Peyer's patch (tissue), 4 donors: ENCODE results near the gene PARD3B. TPM values are rescaled to one million over a fixed set of nuclear protein-coding genes. Genes with fewer than 3 reads are reported as not detected.

Source experiments
- DNase-seq, 3 donors: peaks; one replicate each; pipeline ENCODE4 v3.0.0-alpha.2; 2017 to 2019
- H3K27ac ChIP-seq, 4 donors: fragments of 200-600 bp; sonication (generic); one replicate each; pipeline ENCODE4 v1.5.1; 2016 to 2019
- H3K27me3 ChIP-seq, 2 donors: fragments of 200-600 bp; sonication (generic); one replicate each; pipeline ENCODE4 v1.5.1; 2019
- H3K36me3 ChIP-seq, 3 donors: fragments of 200-600 bp; sonication (generic); one replicate each; pipeline ENCODE4 v1.5.1; 2016 to 2019
- H3K4me1 ChIP-seq, 4 donors: fragments of 200-600 bp; sonication (generic); one replicate each; pipeline ENCODE4 v1.5.1; 2016 to 2019
- H3K4me3 ChIP-seq, 4 donors: fragments of 200-600 bp; sonication (generic); 1 replicate in 3 of 4; 2 replicates in 1 of 4; pipeline ENCODE4 v1.5.1; 2016 to 2019; ENCODE audit warnings: mild to moderate bottlenecking in 1 of 4
- H3K9me3 ChIP-seq, 4 donors: fragments of 200-600 bp; sonication (generic); one replicate each; pipeline ENCODE4 v1.5.1; 2016 to 2019; ENCODE audit warnings: mild to moderate bottlenecking in 1 of 4
- CTCF ChIP-seq, 6 experiments: fragments of 450-650 bp in 4 of 6; fragments of 200-600 bp in 2 of 6; sonication (generic) in 1 of 6; IDR thresholded peaks; one replicate each; pipeline ENCODE4 v1.5.1; 2017 to 2019; ENCODE audit warnings: antibody characterized with exemption in 6 of 6, mild to moderate bottlenecking in 3 of 6, moderate library complexity in 1 of 6
- POLR2A ChIP-seq, 2 donors: fragments of 450-650 bp; IDR thresholded peaks; one replicate each; pipeline ENCODE4 v1.5.1; 2017; ENCODE audit warnings: antibody characterized with exemption in 2 of 2, mild to moderate bottlenecking in 2 of 2, moderate library complexity in 2 of 2
- total RNA-seq, 4 donors: library from RNA; depleted of rRNA; stranded (reverse); fragments of >200 nt; gene quantifications; one replicate each; pipeline ENCODE4 v1.1.0, GENCODE V29; 2016

PARD3B gene
- total RNA-seq, 4 donors from 2014 or later = 19.6 to 52.0 (median 40.6) TPM

GRCh38 chr2:205290299-205290698 lies 745.0 kb downstream of the PARD3B start:
- Histone ChIP-seq H3K36me3 (no peaks in the 10 kb centered on the region), H3K9me3 (no peaks in the 10 kb centered on the region), H3K4me3 (no peak overlapping the region), H3K27ac (no peak overlapping the region), H3K4me1 (no peaks in the 10 kb centered on the region), H3K27me3 (no peaks in the 10 kb centered on the region)
- no peak for DNase-seq
- TF ChIP-seq POLR2A (IDR thresholded peaks at IDR 0.05) (no peak), CTCF (IDR thresholded peaks at IDR 0.05) (no peak)

- DNase-seq = no peak
- H3K27ac ChIP-seq = no peak overlapping the region
- TF ChIP-seq CTCF (IDR thresholded peaks at IDR 0.05) (no peak), POLR2A (IDR thresholded peaks at IDR 0.05) (no peak)
- H3K9me3 ChIP-seq = no peaks in the 10 kb centered on the region
- H3K27me3 ChIP-seq = no peaks in the 10 kb centered on the region
- H3K36me3 ChIP-seq = no peaks in the 10 kb centered on the region
- H3K4me1 ChIP-seq = no peaks in the 10 kb centered on the region
- no peak overlapping the region for H3K4me3 ChIP-seq
Measured at GRCh38 chr2:205292665-205293295, 747.5 kb downstream of the PARD3B start.

GRCh38 chr2:205293559-205293958 lies 748.3 kb downstream of the PARD3B start:
- Histone ChIP-seq H3K27me3 (no peaks in the 10 kb centered on the region), H3K9me3 (no peaks in the 10 kb centered on the region), H3K36me3 (no peaks in the 10 kb centered on the region), H3K4me3 (no peak overlapping the region), H3K27ac (no peak overlapping the region), H3K4me1 (no peaks in the 10 kb centered on the region)
- DNase-seq = no peak
- TF ChIP-seq CTCF (IDR thresholded peaks at IDR 0.05) = no peak

GRCh38 chr2:205296959-205297358 lies 751.7 kb downstream of the PARD3B start:
- H3K9me3 ChIP-seq = no peaks in the 10 kb centered on the region
- DNase-seq = no peak
- H3K4me3 ChIP-seq = no peak overlapping the region
- H3K36me3 ChIP-seq = no peaks in the 10 kb centered on the region
- no peak overlapping the region for H3K27ac ChIP-seq
- TF ChIP-seq POLR2A (IDR thresholded peaks at IDR 0.05) (no peak), CTCF (IDR thresholded peaks at IDR 0.05) (no peak)
- no peaks in the 10 kb centered on the region for H3K4me1 ChIP-seq
- H3K27me3 ChIP-seq = no peaks in the 10 kb centered on the region

- no peaks in the 10 kb centered on the region for H3K9me3 ChIP-seq
- no peaks in the 10 kb centered on the region for H3K36me3 ChIP-seq
- TF ChIP-seq CTCF (IDR thresholded peaks at IDR 0.05) (no peak), POLR2A (IDR thresholded peaks at IDR 0.05) (no peak)
- no peaks in the 10 kb centered on the region for H3K27me3 ChIP-seq
- no peak overlapping the region for H3K4me3 ChIP-seq
- H3K4me1 ChIP-seq = no peaks in the 10 kb centered on the region
- no peak overlapping the region for H3K27ac ChIP-seq
- DNase-seq = no peak
Measured at GRCh38 chr2:205297368-205297767, 752.1 kb downstream of the PARD3B start.

GRCh38 chr2:205297846-205298245 lies 752.6 kb downstream of the PARD3B start:
- no peaks in the 10 kb centered on the region for H3K36me3 ChIP-seq
- H3K4me3 ChIP-seq = no peak overlapping the region
- no peak overlapping the region for H3K27ac ChIP-seq
- TF ChIP-seq POLR2A (IDR thresholded peaks at IDR 0.05) (no peak), CTCF (IDR thresholded peaks at IDR 0.05) (no peak)
- no peaks in the 10 kb centered on the region for H3K27me3 ChIP-seq
- no peak for DNase-seq
- no peaks in the 10 kb centered on the region for H3K4me1 ChIP-seq
- no peaks in the 10 kb centered on the region for H3K9me3 ChIP-seq
